Mesenchymal stem cell (in vitro differentiated cells and primary cell): ENCODE data around the gene SURF2.
"Not testable (repeated sequence)": the region's sequence is repeated elsewhere in the genome, so short reads cannot be mapped to it uniquely, and the experiment has no call there.

Experiments
- DNase-seq: peaks from one replicate; pipeline ENCODE4 v3.0.0-alpha.2; 2013
- H2AFZ ChIP-seq: one replicate; pipeline ENCODE4 v1.6.1; 2013; ENCODE audit warnings: low read depth, mild to moderate bottlenecking, control low read depth, inconsistent platforms, low read length, moderate library complexity
- H2AK5ac ChIP-seq: 2 replicates; pipeline ENCODE4 v1.6.1; 2013; ENCODE audit warnings: low read length, moderate library complexity, mild to moderate bottlenecking, inconsistent platforms; ENCODE audit not compliant: severe bottlenecking
- H2BK120ac ChIP-seq: one replicate; pipeline ENCODE4 v1.6.1; 2013; ENCODE audit warnings: low read depth, mild to moderate bottlenecking, inconsistent platforms, low read length, moderate library complexity
- H2BK12ac ChIP-seq, 2 experiments: one replicate each; pipeline ENCODE4 v1.6.1; 2013; ENCODE audit warnings: inconsistent platforms in 2 of 2, low read length in 2 of 2, mild to moderate bottlenecking in 2 of 2, moderate library complexity in 2 of 2, control low read depth in 1 of 2
- H2BK15ac ChIP-seq: one replicate; pipeline ENCODE4 v1.6.1; 2013; ENCODE audit warnings: mild to moderate bottlenecking, low read depth, inconsistent platforms; ENCODE audit not compliant: poor library complexity, severe bottlenecking
- H2BK5ac ChIP-seq: 2 replicates; pipeline ENCODE4 v1.6.1; 2013; ENCODE audit warnings: low read depth, mild to moderate bottlenecking, low read length, control low read depth, inconsistent platforms; ENCODE audit not compliant: poor library complexity, severe bottlenecking
- H3K14ac ChIP-seq, 2 experiments: one replicate each; pipeline ENCODE4 v1.6.1; 2013; ENCODE audit warnings: inconsistent platforms in 2 of 2, low read length in 2 of 2, control low read depth in 1 of 2, mild to moderate bottlenecking in 1 of 2, moderate library complexity in 1 of 2
- H3K18ac ChIP-seq, 2 experiments: one replicate each; pipeline ENCODE4 v1.6.1; 2013; ENCODE audit warnings: inconsistent platforms in 2 of 2, low read length in 2 of 2, control low read depth in 1 of 2, low read depth in 1 of 2, mild to moderate bottlenecking in 1 of 2
- H3K23ac ChIP-seq, 2 experiments: one replicate each; pipeline ENCODE4 v1.6.1; 2013; ENCODE audit warnings: inconsistent platforms in 2 of 2, low read length in 2 of 2, mild to moderate bottlenecking in 2 of 2, moderate library complexity in 2 of 2, control low read depth in 1 of 2
- H3K27ac ChIP-seq: 2 replicates; pipeline ENCODE4 v1.5.1; 2013; ENCODE audit warnings: mild to moderate bottlenecking, moderate library complexity, low read length, control low read depth, inconsistent platforms; ENCODE audit not compliant: poor library complexity, severe bottlenecking
- H3K27me3 ChIP-seq, 2 experiments: 2 replicates each; pipeline versions ENCODE4 v1.6.1 to v1.7.0; 2013; ENCODE audit warnings: low read length in 2 of 2, mild to moderate bottlenecking in 2 of 2, moderate library complexity in 2 of 2, control low read depth in 1 of 2, inconsistent platforms in 1 of 2; ENCODE audit not compliant: control insufficient read depth in 1 of 2, insufficient read depth in 1 of 2
- H3K36me3 ChIP-seq, 2 experiments: 2 replicates each; pipeline versions ENCODE4 v1.6.1 to v1.7.0; 2013; ENCODE audit warnings: low read length in 2 of 2, control low read depth in 1 of 2, inconsistent platforms in 1 of 2, low read depth in 1 of 2, mild to moderate bottlenecking in 1 of 2; ENCODE audit not compliant: insufficient read depth in 2 of 2, control insufficient read depth in 1 of 2
- H3K4ac ChIP-seq, 2 experiments: one replicate each; pipeline ENCODE4 v1.6.1; 2013; ENCODE audit warnings: inconsistent platforms in 2 of 2, low read length in 2 of 2, mild to moderate bottlenecking in 2 of 2, moderate library complexity in 2 of 2, control low read depth in 1 of 2, low read depth in 1 of 2
- H3K4me1 ChIP-seq: 2 replicates; pipeline ENCODE4 v1.6.1; 2013; ENCODE audit warnings: low read depth, low read length, control low read depth; ENCODE audit not compliant: control insufficient read depth, insufficient read depth
- H3K4me2 ChIP-seq: 2 replicates; pipeline ENCODE4 v1.6.1; 2013; ENCODE audit warnings: low read length, mild to moderate bottlenecking, inconsistent platforms; ENCODE audit not compliant: poor library complexity, severe bottlenecking
- H3K4me3 ChIP-seq, 2 experiments: 2 replicates each; pipeline versions ENCODE4 v1.5.1 to v1.7.0; 2013; ENCODE audit warnings: low read length in 2 of 2, mild to moderate bottlenecking in 2 of 2, control low read depth in 1 of 2, low read depth in 1 of 2; ENCODE audit not compliant: insufficient read depth in 1 of 2
- H3K79me1 ChIP-seq: replicated peaks from 2 replicates; pipeline ENCODE4 v1.6.1; 2013; ENCODE audit warnings: mild to moderate bottlenecking, control low read depth, low read length, inconsistent platforms; ENCODE audit not compliant: poor library complexity, severe bottlenecking
- H3K9ac ChIP-seq: 2 replicates; pipeline ENCODE4 v1.7.0; 2013; ENCODE audit warnings: mild to moderate bottlenecking, low read length, moderate library complexity
- H3K9me3 ChIP-seq: 2 replicates; pipeline ENCODE4 v1.7.0; 2013; ENCODE audit warnings: mild to moderate bottlenecking, low read length; ENCODE audit not compliant: control insufficient read depth
- H4K8ac ChIP-seq: one replicate; pipeline ENCODE4 v1.6.1; 2013; ENCODE audit warnings: inconsistent platforms, mild to moderate bottlenecking, low read length, moderate library complexity
- H4K91ac ChIP-seq: one replicate; pipeline ENCODE4 v1.6.1; 2013; ENCODE audit warnings: mild to moderate bottlenecking, low read length, inconsistent platforms
- WGBS: methylation state at CpG from one replicate; pipeline ENCODE4 v1.1.7; 2013; ENCODE audit warnings: mixed read lengths; 5-methylcytosine and 5-hydroxymethylcytosine counted together

The SURF2 gene

GRCh38 chr9:133317551-133317950 lies 38.8 kb upstream of the SURF2 start:
- not testable (repeated sequence) for H3K4me1 ChIP-seq, H3K4ac ChIP-seq, H3K9ac ChIP-seq, H3K14ac ChIP-seq, H2BK120ac ChIP-seq, H2AK5ac ChIP-seq, H3K9me3 ChIP-seq, H2BK12ac ChIP-seq, H3K23ac ChIP-seq, H4K91ac ChIP-seq, H2BK15ac ChIP-seq, H3K79me1 ChIP-seq, H4K8ac ChIP-seq, H2AFZ ChIP-seq, H3K27ac ChIP-seq, H3K4me3 ChIP-seq, H3K18ac ChIP-seq, H3K4me2 ChIP-seq, H2BK5ac ChIP-seq, DNase-seq, H3K36me3 ChIP-seq
- WGBS: 94% methylated on average over 4 of the region's 13 CpGs
- peaks cover 0 to 15% of the 10 kb centered on the region in 2 experiments for H3K27me3 ChIP-seq

- Histone ChIP-seq H3K27me3 (peaks cover 8 to 19% of the 10 kb centered on the region in 2 experiments), H3K4me2 (no peak overlapping the region), H3K18ac (no peak overlapping the region), H2BK12ac (no peak overlapping the region), H3K9ac (no peak overlapping the region), H3K27ac (no peak overlapping the region), H2AFZ (no peak overlapping the region), H2AK5ac (no peak overlapping the region), H2BK15ac (no peak overlapping the region), H2BK120ac (no peak overlapping the region), H3K36me3 (peaks cover 0 to 2% of the 10 kb centered on the region in 2 experiments), H3K4ac (no peak overlapping the region), H3K9me3 (peaks cover 4% of the 10 kb centered on the region), H3K79me1 (no peaks in the 10 kb centered on the region), H4K91ac (no peak overlapping the region), H3K4me3 (peak overlapping the region in 1 of 2 experiments; percentile 15), H3K4me1 (no peaks in the 10 kb centered on the region), H3K14ac (no peak overlapping the region), H3K23ac (no peak overlapping the region), H2BK5ac (no peak overlapping the region), H4K8ac (no peak overlapping the region)
- 81% methylated on average over 13 of the region's 13 CpGs for WGBS
- no peak for DNase-seq
Measured at GRCh38 chr9:133320421-133320881, 35.9 kb upstream of the SURF2 start.

GRCh38 chr9:133321411-133321935 lies 34.9 kb upstream of the SURF2 start:
- Histone ChIP-seq H3K9ac (no peak overlapping the region), H2AFZ (no peak overlapping the region), H3K4ac (no peak overlapping the region), H3K79me1 (no peaks in the 10 kb centered on the region), H3K18ac (no peak overlapping the region), H3K4me3 (no peak overlapping the region), H2BK15ac (no peak overlapping the region), H2BK120ac (no peak overlapping the region), H3K9me3 (peaks cover 4% of the 10 kb centered on the region), H4K91ac (no peak overlapping the region), H3K27ac (no peak overlapping the region), H2AK5ac (no peak overlapping the region), H3K4me2 (no peak overlapping the region), H3K36me3 (peaks cover 0 to 2% of the 10 kb centered on the region in 2 experiments), H4K8ac (no peak overlapping the region), H3K4me1 (no peaks in the 10 kb centered on the region), H3K23ac (no peak overlapping the region), H2BK12ac (no peak overlapping the region), H3K27me3 (peaks cover 8 to 19% of the 10 kb centered on the region in 2 experiments), H2BK5ac (no peak overlapping the region), H3K14ac (no peak overlapping the region)
- DNase-seq: no peak
- WGBS: 91% methylated on average over 12 of the region's 13 CpGs

GRCh38 chr9:133322701-133323100 lies 33.6 kb upstream of the SURF2 start:
- Histone ChIP-seq H3K4me3 (no peak overlapping the region), H2BK12ac (no peak overlapping the region), H3K9me3 (peaks cover 4% of the 10 kb centered on the region), H3K9ac (no peak overlapping the region), H3K36me3 (peaks cover under 1 to 2% of the 10 kb centered on the region in 2 experiments), H3K4me2 (no peak overlapping the region), H4K91ac (no peak overlapping the region), H2BK120ac (no peak overlapping the region), H2AFZ (no peak overlapping the region), H3K18ac (no peak overlapping the region), H3K14ac (no peak overlapping the region), H3K23ac (no peak overlapping the region), H2BK15ac (no peak overlapping the region), H3K4me1 (no peaks in the 10 kb centered on the region), H3K27me3 (peaks cover 8 to 15% of the 10 kb centered on the region in 2 experiments), H4K8ac (no peak overlapping the region), H3K27ac (no peak overlapping the region), H2AK5ac (no peak overlapping the region), H2BK5ac (no peak overlapping the region), H3K4ac (no peak overlapping the region), H3K79me1 (no peaks in the 10 kb centered on the region)
- WGBS: 86% methylated on average over 13 of the region's 14 CpGs
- no peak for DNase-seq
